ENCODE measurements around the gene SAMD8. TPM values are rescaled to one million over a fixed set of nuclear protein-coding genes. Genes with fewer than 3 reads are reported as not detected.
A peak's percentile ranks its signal among the peaks of the same experiment; 100 is the strongest.
"Not testable (repeated sequence)": the region's sequence is repeated elsewhere in the genome, so short reads cannot be mapped to it uniquely, and the experiment has no call there.

SAMD8 gene
- total RNA-seq, 1 donor from 2014 or later = 21.7 TPM

DNA sequence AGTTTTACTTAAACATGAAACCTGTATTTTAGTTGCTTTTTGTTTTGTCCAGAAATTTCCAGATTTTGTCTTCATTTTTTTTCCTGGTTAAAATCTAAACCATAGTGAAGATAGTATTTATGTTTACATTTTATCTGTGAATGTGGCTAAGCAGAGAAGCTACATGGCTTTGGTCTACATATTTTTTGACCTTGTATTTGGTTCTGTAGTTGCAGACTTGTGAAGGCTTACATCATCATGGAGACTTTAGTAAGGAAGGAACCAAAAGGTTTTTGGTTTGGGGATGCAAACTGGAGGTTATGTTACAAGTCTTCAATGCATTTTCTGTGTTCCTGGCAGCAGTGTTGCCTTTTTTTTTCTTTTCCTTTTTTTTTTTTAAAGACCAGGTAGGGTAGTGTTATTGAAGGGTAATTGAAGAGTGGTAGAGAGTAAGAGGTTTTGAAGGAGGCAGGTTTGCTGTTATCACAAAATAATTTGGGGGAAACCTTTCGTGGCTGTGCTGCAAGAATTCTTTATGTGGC, 68.3 kb downstream of the SAMD8 start:
- no peak for ATAC-seq
- TF ChIP-seq, protein P1, sequence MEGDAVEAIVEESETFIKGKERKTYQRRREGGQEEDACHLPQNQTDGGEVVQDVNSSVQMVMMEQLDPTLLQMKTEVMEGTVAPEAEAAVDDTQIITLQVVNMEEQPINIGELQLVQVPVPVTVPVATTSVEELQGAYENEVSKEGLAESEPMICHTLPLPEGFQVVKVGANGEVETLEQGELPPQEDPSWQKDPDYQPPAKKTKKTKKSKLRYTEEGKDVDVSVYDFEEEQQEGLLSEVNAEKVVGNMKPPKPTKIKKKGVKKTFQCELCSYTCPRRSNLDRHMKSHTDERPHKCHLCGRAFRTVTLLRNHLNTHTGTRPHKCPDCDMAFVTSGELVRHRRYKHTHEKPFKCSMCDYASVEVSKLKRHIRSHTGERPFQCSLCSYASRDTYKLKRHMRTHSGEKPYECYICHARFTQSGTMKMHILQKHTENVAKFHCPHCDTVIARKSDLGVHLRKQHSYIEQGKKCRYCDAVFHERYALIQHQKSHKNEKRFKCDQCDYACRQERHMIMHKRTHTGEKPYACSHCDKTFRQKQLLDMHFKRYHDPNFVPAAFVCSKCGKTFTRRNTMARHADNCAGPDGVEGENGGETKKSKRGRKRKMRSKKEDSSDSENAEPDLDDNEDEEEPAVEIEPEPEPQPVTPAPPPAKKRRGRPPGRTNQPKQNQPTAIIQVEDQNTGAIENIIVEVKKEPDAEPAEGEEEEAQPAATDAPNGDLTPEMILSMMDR (IDR thresholded peaks at IDR 0.05) = no peak
- DNase-seq = no peak
- no peaks in the 10 kb centered on the region for H3K27me3 ChIP-seq (ENCODE audit: low read depth)
- intact Hi-C loops (cut with DNase I) = no loop called here
- no peak overlapping the region for H3K27ac ChIP-seq
- H3K36me3 ChIP-seq = peaks cover 6% of the 10 kb centered on the region
- no peaks in the 10 kb centered on the region for H3K4me1 ChIP-seq
- no peaks in the 10 kb centered on the region for H3K9me3 ChIP-seq
- H3K4me3 ChIP-seq = no peak overlapping the region

DNA sequence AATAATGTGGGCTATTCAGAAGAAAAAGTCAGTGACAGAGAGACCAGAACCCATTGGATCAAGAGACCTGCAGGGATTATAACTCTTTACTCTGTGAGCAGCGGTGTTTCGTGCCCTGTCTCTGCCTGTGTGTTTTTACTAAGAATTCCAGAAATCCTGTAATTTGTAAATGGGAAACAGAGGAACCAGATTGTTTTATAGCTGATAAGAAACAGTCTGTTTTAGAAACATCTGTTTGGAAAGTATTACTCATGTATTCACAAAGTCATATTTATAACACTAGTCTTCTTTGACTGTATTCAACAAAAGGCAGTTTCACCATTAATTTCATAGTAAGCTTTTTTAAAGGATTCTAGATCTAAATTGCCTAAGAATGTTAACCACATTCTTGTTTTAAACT, 69.1 kb downstream of the SAMD8 start:
- H3K9me3 ChIP-seq = no peaks in the 10 kb centered on the region
- intact Hi-C loops (cut with DNase I) = no loop called here
- H3K4me3 ChIP-seq = no peak overlapping the region
- ATAC-seq (no peak), DNase-seq (no peak)
- no peak overlapping the region for H3K27ac ChIP-seq
- H3K4me1 ChIP-seq = no peaks in the 10 kb centered on the region
- TF ChIP-seq, protein P1 (IDR thresholded peaks at IDR 0.05) = no peak
- no peaks in the 10 kb centered on the region for H3K27me3 ChIP-seq (ENCODE audit: low read depth)
- peaks cover 6% of the 10 kb centered on the region for H3K36me3 ChIP-seq

DNA sequence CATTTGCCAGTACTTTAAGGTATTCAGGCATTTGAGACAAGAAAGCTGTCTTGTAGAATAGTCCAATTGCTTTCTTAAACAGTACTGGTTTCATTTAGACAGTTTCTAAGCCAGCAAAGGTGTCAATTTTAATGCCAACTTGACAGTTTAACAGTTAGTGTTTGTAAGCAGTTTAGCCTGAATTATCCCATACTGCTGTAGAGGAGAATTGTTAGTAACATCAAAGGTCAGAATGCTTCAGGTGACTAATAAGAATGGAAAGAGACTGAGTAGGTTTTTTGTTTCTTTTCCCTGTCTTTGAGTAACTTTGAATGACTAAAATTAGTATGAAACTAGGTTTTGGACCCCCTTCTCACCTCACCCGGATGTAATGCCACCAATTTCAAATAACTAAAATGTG, 69.6 kb downstream of the SAMD8 start:
- TF ChIP-seq, protein P1 (IDR thresholded peaks at IDR 0.05) = no peak
- no peak overlapping the region for H3K4me3 ChIP-seq
- ATAC-seq = no peak
- H3K27me3 ChIP-seq (ENCODE audit: low read depth) = no peaks in the 10 kb centered on the region
- H3K4me1 ChIP-seq = no peaks in the 10 kb centered on the region
- peaks cover 6% of the 10 kb centered on the region for H3K36me3 ChIP-seq
- H3K27ac ChIP-seq = no peak overlapping the region
- H3K9me3 ChIP-seq = no peaks in the 10 kb centered on the region
- DNase-seq = no peak
- intact Hi-C loops (cut with DNase I) = no loop called here

DNA sequence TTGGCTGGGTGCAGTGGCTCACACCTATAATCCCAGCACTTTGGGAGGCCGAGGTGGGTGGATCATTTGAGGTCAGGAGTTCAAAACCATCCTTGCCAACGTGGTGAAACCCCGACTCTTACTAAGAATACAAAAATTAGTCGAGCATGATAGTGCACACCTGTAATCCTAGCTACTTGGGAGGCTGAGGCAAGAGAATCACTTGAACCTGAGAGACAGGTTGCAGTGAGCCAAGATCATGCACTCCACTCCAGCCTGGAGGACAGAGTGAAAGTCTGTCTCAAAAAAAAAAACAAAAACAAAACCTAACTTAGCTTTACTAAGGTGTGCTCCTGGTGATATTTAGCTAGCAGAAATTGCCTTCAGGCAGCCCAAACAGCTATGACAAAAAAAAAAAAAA, 74.9 kb downstream of the SAMD8 start:
- peak in 1 of 2 donors; percentile 44 for ATAC-seq
- H3K4me3 ChIP-seq = no peak overlapping the region
- H3K9me3 ChIP-seq = no peaks in the 10 kb centered on the region
- H3K36me3 ChIP-seq = no peaks in the 10 kb centered on the region
- intact Hi-C loops (cut with DNase I) = no loop called here
- DNase-seq = no peak
- H3K27me3 ChIP-seq (ENCODE audit: low read depth) = no peaks in the 10 kb centered on the region
- TF ChIP-seq, protein P1 (IDR thresholded peaks at IDR 0.05) = no peak
- no peaks in the 10 kb centered on the region for H3K4me1 ChIP-seq
- H3K27ac ChIP-seq = no peak overlapping the region

DNA sequence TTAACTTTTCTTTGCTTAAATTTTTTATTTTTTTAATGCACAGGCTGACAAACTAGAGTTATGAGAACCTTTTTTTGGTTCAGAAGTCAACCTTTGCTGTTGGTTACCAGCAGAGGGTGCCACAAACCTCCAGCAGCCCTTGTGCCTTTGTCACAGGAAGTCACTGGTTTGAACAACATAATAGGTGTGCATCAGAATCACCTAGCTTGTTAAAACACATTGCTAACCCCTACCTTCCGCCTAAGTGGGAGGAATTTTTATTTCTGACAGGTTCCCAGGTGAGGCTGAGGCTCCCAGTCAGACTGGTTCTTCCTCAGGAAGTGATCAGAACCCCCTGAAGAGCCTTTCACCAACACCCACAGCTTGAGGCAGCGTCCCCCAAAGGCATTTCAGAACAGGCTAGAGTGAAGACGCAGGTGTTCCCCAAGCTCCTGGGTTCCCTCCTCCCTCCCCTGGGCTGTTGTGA, 76.5 kb downstream of the SAMD8 start:
- TF ChIP-seq, protein P1 (IDR thresholded peaks at IDR 0.05) = peak; percentile 65
- peaks cover 11% of the 10 kb centered on the region for H3K4me1 ChIP-seq
- H3K36me3 ChIP-seq = no peaks in the 10 kb centered on the region
- H3K9me3 ChIP-seq = no peaks in the 10 kb centered on the region
- no peak for DNase-seq
- no peaks in the 10 kb centered on the region for H3K27me3 ChIP-seq (ENCODE audit: low read depth)
- intact Hi-C loops (cut with DNase I) = no loop called here
- H3K4me3 ChIP-seq = no peak overlapping the region
- H3K27ac ChIP-seq = no peak overlapping the region
- peak; percentile 64 to 65 for ATAC-seq

DNA sequence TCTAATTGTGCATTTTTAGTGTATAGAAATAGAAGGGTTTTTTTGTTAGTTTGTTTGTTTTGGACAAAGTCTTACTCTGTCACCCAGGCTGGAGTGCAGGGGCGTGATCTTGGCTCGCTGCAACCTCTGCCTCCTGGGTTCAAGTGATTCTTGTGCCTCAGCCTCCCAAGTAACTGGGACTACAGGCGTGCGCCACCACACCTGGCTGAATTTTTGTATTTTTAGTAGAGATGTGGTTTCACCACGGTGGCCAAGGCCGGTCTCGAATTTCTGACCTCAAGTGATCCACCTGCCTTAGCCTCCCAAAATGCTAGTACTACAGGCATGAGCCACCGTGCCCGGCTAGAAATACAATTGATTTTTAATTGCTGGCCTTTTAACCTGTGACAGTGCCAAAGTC, 77.1 kb downstream of the SAMD8 start:
- H3K27ac ChIP-seq; H3K36me3 ChIP-seq; H3K4me3 ChIP-seq; H3K9me3 ChIP-seq; DNase-seq; ATAC-seq; H3K27me3 ChIP-seq (ENCODE audit: low read depth); intact Hi-C loops (cut with DNase I): not testable (repeated sequence)
- peaks cover 11% of the 10 kb centered on the region for H3K4me1 ChIP-seq

Measured in lower lobe of right lung (tissue), 2 donors.